IPS-18a (cell line): ENCODE data around the gene RAB4A.

ENCODE experiments used
- H3K27ac ChIP-seq: one replicate; pipeline ENCODE4 v1.5.1; 2013; ENCODE audit warnings: low read length
- H3K27me3 ChIP-seq: one replicate; pipeline ENCODE4 v1.6.1; 2013; ENCODE audit warnings: mild to moderate bottlenecking, low read length; ENCODE audit not compliant: control insufficient read depth, insufficient read depth
- H3K36me3 ChIP-seq: one replicate; pipeline ENCODE4 v1.6.1; 2013; ENCODE audit warnings: low read depth, low read length; ENCODE audit not compliant: control insufficient read depth
- H3K4me1 ChIP-seq: one replicate; pipeline ENCODE4 v1.6.1; 2013; ENCODE audit warnings: low read depth, low read length; ENCODE audit not compliant: control insufficient read depth
- H3K4me3 ChIP-seq: one replicate; pipeline ENCODE4 v1.5.1; 2013; ENCODE audit warnings: low read length
- H3K9ac ChIP-seq: one replicate; pipeline ENCODE4 v1.6.1; 2013; ENCODE audit warnings: mild to moderate bottlenecking, low read length, moderate library complexity
- H3K9me3 ChIP-seq: one replicate; pipeline ENCODE4 v1.6.1; 2013; ENCODE audit warnings: low read depth, low read length; ENCODE audit not compliant: control insufficient read depth

The RAB4A gene

DNA sequence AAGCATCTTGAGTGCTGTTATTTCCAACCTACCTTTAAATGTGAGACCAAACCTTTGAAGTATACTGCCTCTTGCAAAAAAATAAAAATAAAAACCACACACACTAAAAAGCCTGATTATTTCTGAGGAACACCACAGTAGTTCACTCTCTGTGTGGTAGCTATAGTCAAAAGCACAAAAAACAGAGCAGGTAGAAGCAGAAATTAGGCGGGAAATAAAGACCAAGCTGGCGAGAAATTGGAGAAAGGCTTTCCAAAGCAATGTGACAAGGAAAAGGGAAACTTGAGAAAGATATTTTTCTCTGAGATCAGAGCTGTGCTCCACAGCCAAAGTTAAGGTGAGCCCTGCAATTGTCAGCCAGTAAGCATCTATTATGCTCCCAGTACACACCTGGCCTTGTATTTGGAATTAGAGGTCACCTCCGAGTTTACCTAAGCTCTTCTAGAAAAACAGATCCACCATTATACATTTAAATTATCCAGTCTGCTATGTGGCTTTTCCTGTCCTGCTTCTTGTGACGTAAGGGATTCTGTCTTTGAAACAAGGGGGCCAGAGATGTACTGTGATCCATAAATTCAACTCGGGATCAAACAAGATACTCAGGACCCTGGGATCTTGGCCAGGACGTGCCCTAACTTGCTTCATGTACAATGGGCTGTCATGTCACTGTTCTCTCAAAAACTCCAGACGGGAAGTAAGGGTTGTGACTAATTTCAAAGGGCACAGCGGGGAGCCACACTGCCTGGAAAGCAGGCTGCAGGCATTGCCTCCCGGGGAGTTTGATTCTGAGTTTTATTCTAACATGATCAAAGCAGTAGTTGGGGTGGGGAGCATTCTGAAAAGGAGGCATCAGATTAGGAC lies 39.8 kb upstream of the RAB4A start:
- peak overlapping the region; percentile 46 for H3K27ac ChIP-seq
- no peaks in the 10 kb centered on the region for H3K9me3 ChIP-seq
- no peaks in the 10 kb centered on the region for H3K27me3 ChIP-seq
- H3K4me3 ChIP-seq = peak overlapping the region; percentile 8
- H3K36me3 ChIP-seq = no peaks in the 10 kb centered on the region
- peak overlapping the region; percentile 24 for H3K9ac ChIP-seq
- H3K4me1 ChIP-seq = peaks cover 65% of the 10 kb centered on the region

DNA sequence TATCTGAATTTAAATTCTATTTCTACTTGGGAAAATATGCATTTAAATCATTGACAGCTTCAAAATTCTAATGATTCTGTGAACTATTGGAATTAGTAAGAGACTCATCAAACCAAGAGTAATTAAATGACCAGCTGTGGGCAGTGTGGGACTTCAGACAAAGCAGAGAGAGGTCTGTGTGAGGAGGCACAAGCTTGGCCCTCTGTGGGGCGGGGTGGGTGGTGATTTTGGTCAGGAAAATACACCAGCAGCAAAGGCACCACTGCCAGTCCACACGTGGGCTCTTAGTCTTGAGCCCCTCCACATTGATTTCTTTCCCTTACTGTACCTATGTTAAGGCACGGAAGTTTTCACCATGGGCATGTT lies 39.2 kb upstream of the RAB4A start:
- no peak overlapping the region for H3K9ac ChIP-seq

DNA sequence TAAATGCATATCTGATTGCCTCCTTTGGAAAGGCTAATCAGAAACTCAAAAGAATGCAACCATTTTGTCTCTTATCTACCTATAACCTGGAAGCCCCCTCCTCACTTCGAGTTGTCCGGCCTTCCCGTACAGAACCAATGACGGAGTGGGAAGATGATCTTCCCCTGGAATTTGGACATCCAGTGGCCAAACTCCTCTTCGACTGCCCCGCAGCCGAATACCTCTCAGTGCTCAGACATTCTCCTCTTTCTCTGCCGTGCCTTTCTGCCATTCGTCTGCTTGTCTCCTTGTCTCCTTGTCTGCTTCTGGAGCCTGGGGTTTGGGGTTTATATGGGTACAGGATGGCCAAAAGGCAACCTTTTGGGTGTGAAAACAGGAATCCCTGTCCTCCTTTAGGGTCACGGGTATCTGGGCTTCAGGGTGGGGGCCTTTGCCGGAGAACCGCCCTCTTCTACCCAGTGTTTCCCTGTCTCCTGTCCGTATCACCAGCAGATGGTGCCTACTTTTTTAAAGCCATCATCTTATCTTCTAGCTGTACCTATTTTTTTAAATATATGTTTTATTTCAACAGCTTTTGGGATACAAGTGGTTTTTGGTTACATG lies 35.9 kb upstream of the RAB4A start:
- Histone ChIP-seq H3K9me3 (no peaks in the 10 kb centered on the region), H3K36me3 (no peaks in the 10 kb centered on the region), H3K9ac (no peak overlapping the region), H3K27ac (no peak overlapping the region), H3K4me3 (no peak overlapping the region), H3K4me1 (peaks cover 57% of the 10 kb centered on the region), H3K27me3 (no peaks in the 10 kb centered on the region)

More for the DNA sequence above, 39.2 kb upstream of the RAB4A start:
- peak overlapping the region; percentile 8 for H3K4me3 ChIP-seq
- no peaks in the 10 kb centered on the region for H3K36me3 ChIP-seq
- no peaks in the 10 kb centered on the region for H3K9me3 ChIP-seq
- H3K27me3 ChIP-seq = no peaks in the 10 kb centered on the region
- peaks cover 65% of the 10 kb centered on the region for H3K4me1 ChIP-seq
- no peak overlapping the region for H3K27ac ChIP-seq

DNA sequence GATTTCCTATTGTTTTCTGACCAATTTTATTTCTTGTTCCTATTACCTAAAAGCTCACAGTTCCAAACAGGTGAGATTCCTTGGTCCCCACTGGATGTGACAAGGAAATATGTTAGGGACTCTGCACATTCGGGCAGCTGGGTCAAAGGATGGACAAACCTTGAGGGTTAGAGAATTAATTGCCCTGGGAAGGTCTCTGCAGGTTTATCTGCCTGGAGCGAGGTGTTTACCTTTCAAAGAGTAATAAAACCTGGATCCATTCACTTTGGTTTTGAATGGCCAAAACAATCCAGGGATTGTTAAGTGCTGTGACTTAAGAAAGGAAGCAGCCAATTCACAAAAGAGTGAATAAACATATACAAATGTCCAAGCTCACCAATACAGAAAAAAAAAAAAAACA lies 33.6 kb upstream of the RAB4A start:
- no peak overlapping the region for H3K27ac ChIP-seq
- H3K9me3 ChIP-seq = no peaks in the 10 kb centered on the region
- peak overlapping the region; percentile 17 for H3K4me3 ChIP-seq
- H3K4me1 ChIP-seq = peaks cover 37% of the 10 kb centered on the region
- no peaks in the 10 kb centered on the region for H3K27me3 ChIP-seq
- H3K9ac ChIP-seq = no peak overlapping the region
- H3K36me3 ChIP-seq = no peaks in the 10 kb centered on the region

DNA sequence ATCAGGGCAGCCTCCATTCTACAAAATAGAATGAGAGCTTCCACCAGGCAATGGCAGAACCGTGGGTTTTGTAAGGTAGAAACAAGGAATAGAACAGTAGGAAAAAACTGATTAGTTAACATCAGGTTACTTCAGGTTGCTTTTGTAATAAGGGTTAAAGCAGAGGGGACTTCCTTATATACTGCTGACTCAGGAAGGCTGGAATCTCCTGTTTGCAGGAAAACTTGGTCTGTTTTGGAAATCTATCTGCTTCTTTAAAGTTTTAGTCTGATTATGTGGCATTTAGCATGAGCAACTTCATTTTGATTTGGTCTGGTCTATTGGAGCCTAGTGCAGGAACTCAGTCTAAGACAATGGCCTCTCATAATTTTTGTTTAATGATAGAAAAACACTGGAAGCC lies 32.7 kb upstream of the RAB4A start:
- Histone ChIP-seq H3K9ac (no peak overlapping the region), H3K4me1 (peaks cover 34% of the 10 kb centered on the region), H3K27ac (no peak overlapping the region), H3K9me3 (no peaks in the 10 kb centered on the region), H3K36me3 (no peaks in the 10 kb centered on the region), H3K27me3 (no peaks in the 10 kb centered on the region), H3K4me3 (no peak overlapping the region)

DNA sequence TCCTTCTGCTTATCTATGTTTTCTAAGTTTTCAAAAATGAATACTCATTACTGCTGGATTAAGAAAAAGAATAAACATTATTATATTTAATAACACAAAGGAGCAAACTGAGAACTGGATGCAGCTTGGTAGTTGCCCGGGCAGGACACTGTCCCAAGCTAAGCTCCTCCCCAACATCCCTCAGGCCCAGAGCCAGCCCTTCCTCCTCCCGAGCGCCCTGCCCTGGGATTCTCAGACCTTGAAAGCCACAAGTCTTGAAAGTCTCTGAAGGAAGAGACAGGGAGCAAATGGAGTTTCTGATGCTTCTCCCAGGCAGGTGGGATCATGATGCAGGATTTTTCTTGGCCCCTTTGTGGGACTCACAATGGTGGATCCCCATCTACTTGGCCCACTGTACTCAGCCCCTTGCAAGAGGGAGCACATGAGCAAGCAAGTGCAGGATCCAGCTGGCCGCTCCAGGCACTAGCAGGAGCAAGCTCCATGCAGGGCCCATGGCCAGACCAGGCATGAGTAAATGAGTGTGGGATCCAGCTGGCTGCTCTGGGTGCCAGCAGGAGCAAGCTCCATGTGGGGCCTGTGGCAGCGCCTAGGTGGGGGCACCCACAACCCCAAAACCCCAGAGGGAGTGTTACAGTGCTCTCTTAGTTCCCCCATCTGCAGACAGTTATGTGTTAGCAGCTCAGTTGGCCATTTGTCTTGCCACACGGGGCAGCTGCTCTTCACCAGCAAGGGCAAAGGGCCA lies 32.1 kb upstream of the RAB4A start:
- H3K9ac ChIP-seq = no peak overlapping the region
- H3K27ac ChIP-seq = no peak overlapping the region
- no peaks in the 10 kb centered on the region for H3K9me3 ChIP-seq
- no peak overlapping the region for H3K4me3 ChIP-seq
- no peaks in the 10 kb centered on the region for H3K27me3 ChIP-seq
- peaks cover 34% of the 10 kb centered on the region for H3K4me1 ChIP-seq
- H3K36me3 ChIP-seq = no peaks in the 10 kb centered on the region

DNA sequence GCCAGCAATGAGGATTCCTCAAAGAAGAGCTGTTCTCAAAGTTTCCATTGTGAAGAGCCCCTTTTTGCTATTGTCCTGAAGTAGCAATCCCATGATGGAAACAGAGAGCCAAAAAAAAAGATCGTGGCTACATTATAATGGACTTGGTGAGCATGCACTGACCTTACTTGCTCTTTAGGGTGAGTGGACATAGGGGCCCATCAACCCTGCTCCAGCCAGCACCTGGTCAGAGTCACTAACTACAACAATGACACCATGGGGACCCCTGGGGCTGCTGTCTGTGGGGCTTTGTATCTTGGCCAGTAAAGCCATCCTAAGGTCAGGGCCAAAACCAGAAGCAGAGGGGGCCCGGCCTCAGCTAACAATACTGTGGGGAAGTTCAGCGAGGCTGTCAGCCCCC lies 30.4 kb upstream of the RAB4A start:
- peaks cover 20% of the 10 kb centered on the region for H3K4me1 ChIP-seq
- no peak overlapping the region for H3K4me3 ChIP-seq
- H3K27ac ChIP-seq = no peak overlapping the region

DNA sequence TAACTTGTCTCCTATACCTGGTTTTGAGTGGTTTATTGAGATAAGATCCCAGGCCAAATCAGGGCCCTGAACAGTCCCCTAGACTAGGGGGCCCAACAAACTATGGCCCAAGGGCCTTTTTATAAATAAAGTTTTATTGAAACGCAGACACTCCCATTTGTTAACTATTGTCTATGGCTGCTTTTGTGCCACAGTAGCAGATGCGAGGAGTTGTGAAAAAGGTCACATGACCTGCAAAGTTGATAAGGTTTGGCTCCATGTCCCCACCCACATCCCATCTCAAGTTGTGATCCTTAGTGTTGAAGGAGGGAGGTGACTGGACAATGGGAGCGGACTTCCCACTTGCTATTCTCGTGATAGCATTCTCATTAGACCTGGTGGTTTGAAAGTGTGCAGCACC lies 29.5 kb upstream of the RAB4A start:
- H3K9me3 ChIP-seq = no peaks in the 10 kb centered on the region
- peaks cover 20% of the 10 kb centered on the region for H3K4me1 ChIP-seq
- no peak overlapping the region for H3K27ac ChIP-seq
- H3K4me3 ChIP-seq = no peak overlapping the region
- no peaks in the 10 kb centered on the region for H3K27me3 ChIP-seq
- no peak overlapping the region for H3K9ac ChIP-seq
- no peaks in the 10 kb centered on the region for H3K36me3 ChIP-seq

More for the DNA sequence above, 30.4 kb upstream of the RAB4A start:
- H3K9ac ChIP-seq = no peak overlapping the region
- H3K27me3 ChIP-seq = no peaks in the 10 kb centered on the region
- no peaks in the 10 kb centered on the region for H3K36me3 ChIP-seq
- H3K9me3 ChIP-seq = no peaks in the 10 kb centered on the region

DNA sequence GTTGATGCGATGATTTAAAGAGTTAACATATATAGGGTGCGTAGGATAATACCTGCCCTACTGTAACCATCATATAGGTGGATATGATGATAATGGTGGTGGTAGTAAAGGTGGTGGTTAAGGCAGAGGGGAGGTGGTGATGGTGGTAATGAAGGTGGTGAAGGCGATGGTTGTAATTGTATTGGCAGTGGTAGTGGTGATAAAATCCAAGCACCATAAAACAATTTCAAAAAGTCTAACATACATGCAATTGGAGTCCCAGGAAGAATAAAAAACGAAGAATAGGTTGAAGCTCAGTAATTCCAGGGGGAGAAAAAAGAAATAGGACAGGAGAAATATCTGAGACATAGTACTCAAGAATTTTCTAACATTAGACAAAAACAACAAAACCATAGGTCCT lies 27.3 kb upstream of the RAB4A start:
- H3K36me3 ChIP-seq = no peaks in the 10 kb centered on the region
- H3K9me3 ChIP-seq = no peaks in the 10 kb centered on the region
- no peak overlapping the region for H3K27ac ChIP-seq
- no peak overlapping the region for H3K4me3 ChIP-seq
- no peaks in the 10 kb centered on the region for H3K27me3 ChIP-seq
- H3K4me1 ChIP-seq = peaks cover 3% of the 10 kb centered on the region
- no peak overlapping the region for H3K9ac ChIP-seq

DNA sequence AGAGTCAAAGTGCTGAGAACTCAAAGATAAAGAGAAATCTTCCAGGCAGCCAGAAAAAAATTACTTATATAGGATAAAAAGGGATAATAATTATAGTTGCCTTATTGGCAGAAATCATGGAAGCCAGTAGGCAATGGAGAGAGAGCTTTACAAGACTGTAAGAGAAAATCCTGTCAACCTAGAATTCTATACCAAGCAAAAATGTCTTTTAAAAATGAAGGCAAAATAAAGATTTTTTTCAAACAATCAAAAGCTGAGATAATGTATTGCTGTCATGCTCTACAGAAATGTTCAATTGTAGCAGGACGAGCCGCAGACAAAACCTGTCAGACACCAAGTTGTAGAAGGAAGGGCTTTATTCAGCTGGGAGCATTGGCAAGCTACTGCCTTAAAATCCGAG lies 26.8 kb upstream of the RAB4A start:
- Histone ChIP-seq H3K9ac (no peak overlapping the region), H3K4me3 (no peak overlapping the region), H3K4me1 (peaks cover 3% of the 10 kb centered on the region), H3K27ac (no peak overlapping the region), H3K27me3 (no peaks in the 10 kb centered on the region), H3K36me3 (no peaks in the 10 kb centered on the region), H3K9me3 (no peaks in the 10 kb centered on the region)

DNA sequence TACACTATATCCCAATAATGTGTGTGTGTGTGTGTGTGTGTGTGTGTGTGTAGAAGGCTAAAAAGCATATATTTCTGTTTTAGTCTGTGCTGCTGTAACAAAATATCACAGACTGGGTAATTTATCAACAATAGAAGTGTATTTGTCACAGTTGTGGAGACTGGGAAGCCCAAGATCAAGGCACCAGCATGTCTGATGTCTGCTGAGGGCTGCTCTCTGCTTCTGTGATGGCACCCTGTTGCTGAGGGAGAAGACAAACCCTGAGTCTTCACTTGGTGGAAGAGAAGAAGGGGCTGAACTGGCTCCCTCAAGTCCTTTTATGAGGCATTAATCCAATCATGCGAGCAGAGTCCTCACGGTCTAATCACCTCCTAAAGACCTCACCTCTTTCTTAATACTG lies 23.0 kb upstream of the RAB4A start:
- no peak overlapping the region for H3K27ac ChIP-seq

More for the DNA sequence above, 23.0 kb upstream of the RAB4A start:
- no peak overlapping the region for H3K9ac ChIP-seq
- no peaks in the 10 kb centered on the region for H3K27me3 ChIP-seq
- H3K4me1 ChIP-seq = peaks cover 3% of the 10 kb centered on the region
- no peak overlapping the region for H3K4me3 ChIP-seq
- H3K36me3 ChIP-seq = no peaks in the 10 kb centered on the region
- no peaks in the 10 kb centered on the region for H3K9me3 ChIP-seq
